NOMO-1 treated with DMSO at 0.1 percent for 48 hours (cell line): Measurements from ENCODE around the gene NDUFB8.
A peak's percentile ranks its signal among the peaks of the same experiment; 100 is the strongest.
"Not testable (repeated sequence)": the region's sequence is repeated elsewhere in the genome, so short reads cannot be mapped to it uniquely, and the experiment has no call there.

Experiments
- DNase-seq: peaks from one replicate; lab custom pipeline; 2025; ENCODE audit not compliant: unreplicated experiment; lab: John Stamatoyannopoulos, UW

The NDUFB8 gene

DNA sequence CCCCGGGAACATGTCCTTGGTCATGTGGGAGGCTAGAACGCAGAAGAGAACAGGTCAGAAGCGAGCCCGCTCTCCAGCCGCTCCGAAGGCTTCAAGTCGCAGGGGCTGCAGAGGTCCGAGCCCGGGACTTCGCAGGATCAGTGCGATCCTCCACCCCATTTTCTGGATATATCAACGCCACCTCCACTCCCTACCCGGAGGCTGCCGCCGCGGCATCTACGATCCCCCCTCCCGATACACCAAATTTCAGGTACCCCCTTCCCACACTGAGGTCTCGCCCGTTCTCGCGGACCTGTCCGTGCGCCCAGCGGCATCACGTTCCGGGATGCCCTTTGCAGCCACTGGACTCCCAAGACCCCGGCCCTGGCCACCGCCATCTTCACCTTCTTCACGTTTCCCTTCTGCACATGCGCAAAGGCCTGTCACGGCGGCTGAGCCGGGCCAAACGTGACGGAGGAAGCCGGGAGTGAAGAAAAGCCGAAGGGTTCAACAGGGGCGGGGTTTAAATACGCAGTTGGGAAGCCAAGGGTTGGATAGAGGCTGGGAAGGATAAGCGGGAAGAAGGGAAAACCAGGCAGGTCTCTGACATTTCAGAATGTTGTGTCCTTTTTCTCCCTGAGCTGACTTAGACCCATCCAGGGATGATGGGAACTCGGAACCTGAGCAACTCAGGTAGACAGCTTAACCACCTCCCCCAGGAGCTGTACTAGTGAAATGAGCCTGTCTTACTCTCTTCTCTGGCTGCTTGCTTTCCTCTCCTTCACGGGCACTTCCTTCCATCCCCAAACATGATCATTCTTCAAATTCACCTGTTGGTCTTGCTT, at the start of gene NDUFB8:
TSS of gene NDUFB8 (minus strand) at position 397 of the 824 bp plus-strand sequence. CDS start at position 377, 20 bp downstream.
- peak; percentile 40 for DNase-seq

DNA sequence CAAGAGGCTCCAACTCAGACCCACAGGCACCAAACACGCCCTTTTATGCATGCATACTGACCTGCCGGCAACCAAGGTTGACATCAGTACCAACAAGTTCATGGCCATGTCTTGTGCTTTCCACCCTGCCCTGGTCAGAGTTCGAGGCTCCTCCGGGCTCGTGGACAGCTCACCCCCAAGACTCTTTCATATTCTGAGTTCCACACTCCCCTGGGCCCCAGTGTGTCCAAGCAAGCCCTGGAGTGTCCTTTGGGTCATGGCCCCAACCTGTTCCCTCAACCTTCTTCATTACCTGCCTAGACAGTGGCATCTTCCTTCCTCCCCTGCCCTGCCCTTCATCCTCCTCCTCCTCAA, 46.6 kb upstream of the NDUFB8 start:
- DNase-seq = no peak

DNA sequence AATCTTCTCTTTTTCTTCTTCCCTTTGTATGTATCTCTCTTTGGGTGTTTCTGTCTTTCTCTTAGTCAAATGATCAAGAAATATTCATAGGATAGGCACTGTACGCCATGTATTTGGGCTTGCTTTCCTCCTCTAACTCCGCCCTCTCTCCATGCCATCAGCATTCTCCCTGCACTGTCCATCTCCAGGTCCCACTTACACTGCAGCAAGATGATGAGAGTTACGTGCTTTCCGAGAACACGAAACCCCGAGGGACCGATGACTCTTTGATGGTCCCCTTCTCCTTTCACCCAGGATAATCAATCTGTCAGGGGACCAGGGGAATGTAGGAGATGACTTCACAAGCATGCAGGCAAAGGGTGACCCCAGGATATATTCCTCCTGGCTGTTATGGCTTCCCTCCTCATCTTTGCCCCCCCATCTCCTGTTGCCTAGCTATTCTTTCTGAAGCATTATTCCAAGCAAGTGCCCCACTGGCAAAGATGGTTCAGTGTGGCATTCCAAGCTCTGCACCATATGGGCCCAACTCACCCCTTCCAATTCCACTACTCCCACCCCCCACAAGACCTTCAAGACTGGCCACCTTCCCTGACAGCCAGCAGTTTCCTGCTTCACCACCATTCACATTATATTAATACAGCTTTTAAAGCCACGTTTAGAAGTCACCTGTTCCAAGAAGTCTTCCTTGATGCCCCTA, 46.1 kb upstream of the NDUFB8 start:
- DNase-seq = no peak

DNA sequence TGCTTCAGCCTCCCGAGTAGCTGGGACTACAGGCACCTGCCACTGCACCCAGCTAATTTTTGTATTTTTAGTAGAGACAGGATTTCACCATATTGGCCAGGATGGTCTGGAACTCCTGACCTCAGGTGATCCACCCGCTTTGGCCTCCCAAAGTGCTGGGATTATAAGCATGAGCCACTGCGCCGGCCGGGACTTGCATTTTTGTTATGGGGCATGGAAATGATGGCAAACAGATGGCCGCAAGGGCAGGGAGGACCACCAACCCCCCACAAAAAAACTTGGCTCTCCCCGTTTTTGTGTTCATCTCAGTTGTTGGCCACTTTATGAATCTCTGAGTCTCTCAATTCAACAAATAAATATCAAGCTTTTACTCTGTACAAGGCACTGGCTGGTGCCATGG, 45.5 kb upstream of the NDUFB8 start:
- not testable (repeated sequence) for DNase-seq

DNA sequence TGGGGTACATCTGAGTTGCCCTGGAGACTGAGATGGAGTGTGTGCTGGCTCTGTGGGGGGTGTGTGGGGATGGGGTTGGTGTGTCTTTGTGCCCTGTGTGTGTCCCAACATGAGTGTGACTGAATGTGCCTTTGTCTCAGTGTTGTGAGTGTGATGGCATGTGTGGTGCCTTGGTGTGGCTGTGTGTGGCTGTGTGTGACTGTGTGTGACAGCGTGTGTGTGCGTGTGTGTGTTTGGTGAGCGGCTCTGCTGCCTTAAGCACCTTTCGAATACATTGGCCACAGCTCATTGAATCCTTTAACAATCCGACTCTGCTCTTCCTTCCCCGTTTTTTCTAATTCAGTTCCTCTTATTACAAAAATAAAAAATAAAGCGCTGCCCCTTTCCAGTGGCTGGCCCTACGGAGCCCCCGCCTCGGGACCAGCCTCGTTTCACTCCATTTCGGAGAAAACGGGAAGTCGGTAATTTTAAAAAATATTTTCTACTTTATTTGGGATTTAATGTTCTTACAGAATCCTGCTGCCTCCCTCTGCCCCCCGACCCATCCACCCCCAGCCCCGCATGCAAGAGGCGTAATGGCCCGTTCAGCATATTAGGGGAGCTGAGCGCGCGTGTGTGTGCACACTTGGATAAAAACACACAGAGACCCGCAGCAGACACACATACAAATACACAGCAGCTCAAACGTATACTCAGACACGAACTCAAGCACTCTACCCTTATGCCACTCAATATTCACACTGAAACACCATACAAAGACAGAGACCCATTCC, 41.6 kb upstream of the NDUFB8 start:
- no peak for DNase-seq

DNA sequence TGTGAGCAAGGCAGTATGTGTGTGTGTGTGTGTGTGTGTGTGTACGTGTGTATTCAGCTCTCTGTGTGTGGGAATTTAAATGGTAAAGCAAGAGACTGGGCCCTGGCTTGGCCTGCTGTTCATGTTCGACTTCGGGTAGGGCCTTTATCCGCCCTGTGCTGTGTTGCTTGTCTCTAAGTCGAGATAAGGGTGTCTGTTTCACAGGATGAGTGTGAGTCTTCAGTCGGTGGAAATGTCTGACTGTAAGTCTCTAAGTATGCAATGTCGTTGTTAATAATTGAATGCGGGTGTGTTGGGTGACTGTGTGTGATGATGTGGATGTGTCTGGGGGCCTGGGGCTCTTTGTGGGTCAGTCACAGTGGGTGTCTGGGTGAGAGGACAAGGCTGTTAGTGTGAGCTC, 40.8 kb upstream of the NDUFB8 start:
- no peak for DNase-seq

DNA sequence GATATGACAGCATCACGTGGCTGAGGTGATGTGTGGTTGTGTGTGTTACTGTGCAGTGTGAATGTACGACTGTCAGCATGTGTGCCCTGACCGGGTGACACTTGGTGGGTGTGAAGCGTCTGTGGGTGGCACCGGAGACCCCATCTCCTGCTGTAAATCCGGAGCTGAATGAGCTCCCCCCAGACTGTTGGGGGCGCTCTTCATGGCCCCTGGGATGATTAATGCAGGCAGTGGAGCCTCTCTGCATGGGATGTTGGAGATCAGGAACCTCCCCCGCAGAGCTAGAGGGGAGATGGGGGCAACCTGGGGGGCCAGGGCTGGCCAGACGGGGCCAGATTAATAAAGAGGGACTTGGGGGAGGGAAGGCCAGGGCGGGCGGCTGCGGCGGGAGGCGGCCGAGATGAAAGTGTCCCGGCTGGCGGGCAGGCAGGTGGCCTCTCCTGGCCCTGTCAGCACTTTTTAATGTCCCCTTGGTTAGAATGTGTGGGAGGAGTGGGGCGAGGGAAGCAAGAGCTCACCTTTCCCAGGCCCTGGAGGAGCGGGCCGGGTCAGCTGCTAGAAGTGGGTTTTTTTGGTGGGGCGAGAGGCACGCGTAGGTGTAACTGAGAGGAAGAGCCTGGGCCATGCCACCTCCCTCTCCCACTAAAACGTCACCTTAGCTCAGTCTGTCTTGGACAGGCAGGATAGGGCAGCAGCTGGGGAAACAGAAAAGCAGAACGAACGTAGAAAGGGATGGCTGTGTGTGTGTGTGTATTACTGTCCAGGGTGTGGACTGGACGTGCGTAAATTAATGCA, 40.2 kb upstream of the NDUFB8 start:
- DNase-seq = no peak

DNA sequence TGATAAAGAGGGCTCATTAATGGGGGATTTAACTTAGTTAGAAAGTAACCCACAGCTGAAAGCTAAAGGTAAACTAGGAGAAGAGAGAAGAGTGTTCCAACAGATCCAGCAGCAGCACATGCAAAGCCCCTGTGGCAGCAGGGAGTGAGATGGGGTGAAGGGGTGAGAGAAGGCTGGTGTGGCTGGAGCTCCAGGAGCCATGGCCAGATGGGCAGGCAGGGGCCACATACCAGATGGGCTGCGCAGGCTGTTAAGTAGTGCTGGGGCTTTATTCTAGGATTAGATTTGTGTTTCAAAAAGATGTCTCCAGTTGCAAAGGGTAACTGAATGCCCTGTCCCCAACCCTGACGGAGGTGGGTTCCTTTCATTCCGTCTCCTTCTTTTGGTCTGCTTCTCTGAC, 39.2 kb upstream of the NDUFB8 start:
- DNase-seq = no peak

DNA sequence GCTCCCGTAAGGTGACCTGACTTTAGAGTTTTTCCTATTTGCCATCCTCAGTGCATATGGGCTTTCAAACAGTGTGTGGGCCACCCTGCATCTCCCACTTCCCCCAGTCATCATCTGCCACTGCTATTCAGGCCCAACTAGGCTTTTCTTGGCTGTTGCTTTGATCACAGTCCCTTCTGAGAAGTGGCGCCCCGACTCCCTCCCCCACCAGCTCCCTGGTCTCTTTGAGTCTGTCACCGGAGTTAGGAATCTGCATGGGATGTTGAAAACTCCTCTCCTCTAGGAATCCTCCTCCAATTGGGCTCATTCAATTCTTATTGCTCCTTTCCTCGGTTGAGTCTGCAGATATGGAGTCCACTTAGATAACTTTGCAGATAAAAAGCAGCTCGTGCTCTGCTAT, 38.2 kb upstream of the NDUFB8 start:
- no peak for DNase-seq

DNA sequence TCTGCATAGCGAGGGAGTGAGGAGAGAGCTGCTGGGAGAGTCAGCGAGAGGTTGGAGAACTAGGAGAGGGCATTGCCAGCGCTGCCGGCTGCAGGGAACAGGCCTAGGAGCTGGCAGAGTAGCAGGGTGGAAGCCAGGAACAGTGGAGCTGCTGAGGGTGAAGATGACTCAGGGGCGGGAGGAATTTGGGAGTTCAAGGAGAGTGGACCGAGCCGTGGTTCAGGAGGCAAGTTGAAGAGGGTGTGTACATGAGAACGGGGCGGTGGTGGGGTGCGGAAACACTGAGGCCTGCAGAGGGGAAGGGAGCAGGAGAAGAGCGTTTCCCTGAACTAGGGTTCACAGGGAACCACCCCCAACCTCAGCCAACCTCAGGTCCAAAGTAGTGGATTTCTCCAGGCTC, 37.6 kb upstream of the NDUFB8 start:
- DNase-seq = no peak

DNA sequence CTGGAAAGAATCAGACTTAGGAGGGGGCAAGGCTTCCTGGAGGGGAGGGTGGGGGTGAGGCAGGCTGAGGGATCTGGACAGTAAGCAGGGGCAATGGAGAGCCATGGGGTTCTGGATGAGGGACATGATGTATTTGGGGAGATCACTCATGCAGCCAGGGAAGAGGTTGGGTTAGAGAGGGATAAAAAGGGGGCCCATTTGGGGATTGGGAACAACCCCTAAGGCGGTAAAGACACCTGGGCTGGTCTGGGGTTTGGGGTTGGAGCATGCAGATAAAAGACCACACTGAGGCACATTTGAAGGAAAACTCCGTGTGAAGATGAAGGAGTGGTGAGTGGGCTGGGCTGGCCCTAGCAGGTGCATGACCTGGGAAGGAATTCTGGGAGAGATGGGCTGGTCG, 36.9 kb upstream of the NDUFB8 start:
- DNase-seq = no peak

DNA sequence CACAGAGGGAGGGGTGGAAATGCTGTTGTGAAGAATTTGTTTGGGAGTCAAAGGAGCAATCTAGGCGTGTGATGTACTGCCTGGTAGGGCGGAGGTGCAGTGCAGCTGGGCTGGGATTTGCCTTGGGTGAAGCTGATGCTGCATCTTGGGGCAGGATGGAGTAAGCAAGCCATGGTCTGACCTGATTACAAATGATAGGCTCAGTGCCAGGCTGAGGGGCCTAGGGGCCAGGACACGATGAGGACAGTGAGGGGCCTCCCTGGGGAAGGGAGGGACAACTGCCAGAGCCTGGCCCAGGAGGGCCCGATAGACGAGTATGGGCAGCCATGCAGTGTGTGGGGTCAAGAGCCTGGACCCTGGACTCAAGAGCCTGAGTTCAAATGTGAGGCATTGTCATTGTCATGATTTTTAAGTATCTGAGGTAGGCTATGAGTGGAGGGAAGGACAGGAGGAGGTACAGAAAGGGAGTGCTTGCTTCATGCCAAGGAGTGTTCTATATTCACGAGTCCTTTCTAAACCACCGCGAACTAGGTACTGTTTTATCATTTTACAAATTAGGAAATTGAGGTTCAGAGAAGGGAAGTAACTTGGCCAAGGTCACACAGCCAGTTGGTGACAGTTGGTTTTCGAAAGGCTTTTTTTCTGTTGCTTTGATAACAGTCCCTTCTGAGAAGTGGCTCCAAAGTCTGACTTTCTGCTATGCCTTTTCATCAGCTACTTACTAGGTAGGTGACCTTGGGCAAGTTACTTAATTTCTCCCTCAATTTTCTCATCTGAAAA, 35.7 kb upstream of the NDUFB8 start:
- no peak for DNase-seq

DNA sequence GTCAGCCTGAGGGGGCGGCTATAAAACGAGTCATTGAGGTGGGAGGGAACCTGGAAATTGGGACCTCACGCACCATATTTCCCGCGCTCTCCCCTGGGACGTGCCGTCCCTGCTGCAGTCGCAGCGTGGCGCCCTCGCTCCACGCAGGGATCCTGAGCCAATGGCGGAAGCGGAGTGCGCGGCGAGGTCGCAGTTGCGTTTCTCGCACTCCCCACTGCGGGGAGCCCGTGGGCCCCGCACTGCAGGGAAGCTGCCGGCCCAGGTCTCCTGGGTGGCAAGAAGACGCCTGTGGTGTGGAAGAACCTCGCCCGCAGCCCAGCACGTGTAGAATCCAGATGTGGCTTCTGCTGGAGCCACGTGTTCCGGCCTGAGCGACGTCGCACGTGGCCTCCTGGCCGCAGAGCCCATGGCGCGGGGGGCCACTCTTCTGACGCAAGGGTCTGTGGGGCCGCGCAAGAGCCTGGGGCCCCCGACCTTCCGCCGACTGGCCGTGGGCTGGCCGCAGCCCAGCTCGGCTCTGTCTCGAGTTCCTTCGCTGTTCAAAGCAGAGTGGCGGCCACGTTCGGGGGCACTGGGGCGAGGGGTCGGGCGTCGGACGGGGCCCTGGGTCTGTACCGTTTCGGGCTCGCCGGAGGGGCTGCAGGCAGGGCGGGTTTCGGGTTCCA, 32.5 kb upstream of the NDUFB8 start:
- peak; percentile 54 for DNase-seq

DNA sequence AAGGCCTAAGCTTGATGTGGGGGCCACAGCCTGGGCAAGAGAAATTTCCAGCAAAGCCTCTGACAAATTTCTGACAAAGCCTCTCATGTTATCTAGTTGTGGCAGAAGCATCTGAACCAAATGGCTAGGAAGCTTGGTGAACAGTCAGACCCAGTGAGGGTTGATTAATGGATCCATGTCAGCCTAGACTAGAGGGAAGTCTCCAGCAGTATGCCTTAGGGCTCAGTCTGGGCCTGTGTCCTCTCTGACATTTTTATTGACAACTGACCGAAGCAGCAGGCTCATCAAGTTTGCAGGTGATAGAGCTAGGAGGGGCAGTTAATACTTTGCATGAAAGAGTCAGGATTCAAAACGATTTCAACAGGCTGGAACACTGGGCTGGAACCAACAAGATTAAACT, 31.3 kb upstream of the NDUFB8 start:
- no peak for DNase-seq

DNA sequence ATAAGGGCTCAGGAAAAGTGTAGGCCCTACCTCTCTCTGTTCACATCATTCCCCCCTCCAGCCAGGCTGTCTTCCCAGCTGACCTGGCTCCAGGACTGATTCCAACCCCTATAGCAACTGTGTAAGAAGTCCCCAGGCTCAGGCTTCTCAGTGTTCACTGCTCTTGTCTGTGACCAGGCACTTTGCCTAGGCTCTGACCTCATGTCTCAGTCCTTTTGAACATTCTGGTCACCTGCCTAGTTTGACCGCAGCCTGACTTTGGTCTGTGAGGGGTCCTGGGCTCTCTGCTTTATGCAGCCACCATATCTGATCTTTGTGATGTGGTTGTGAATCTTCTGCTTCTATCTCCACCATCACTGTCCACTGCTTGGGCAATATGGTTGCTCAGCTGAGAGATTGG, 30.6 kb upstream of the NDUFB8 start:
- no peak for DNase-seq

DNA sequence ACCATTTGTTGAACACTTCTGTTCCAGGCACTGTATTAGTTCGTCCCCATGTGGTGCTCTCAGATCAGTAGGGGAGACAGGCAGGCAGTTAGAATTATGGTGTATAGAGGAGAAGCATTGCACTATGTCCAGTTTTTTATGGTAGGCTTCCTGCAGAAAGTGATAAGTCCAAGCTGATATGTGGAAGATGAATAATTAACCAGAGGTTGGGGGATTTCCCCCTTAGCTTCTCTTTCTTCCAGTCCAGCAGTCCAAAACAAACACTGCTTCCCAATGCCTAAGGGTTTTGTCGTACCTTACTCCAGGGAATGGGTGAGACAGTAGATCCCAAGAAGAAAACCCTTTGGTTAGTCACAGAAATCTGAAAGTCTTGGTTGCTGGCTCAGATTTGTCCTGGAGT, 25.2 kb upstream of the NDUFB8 start:
- DNase-seq = no peak

DNA sequence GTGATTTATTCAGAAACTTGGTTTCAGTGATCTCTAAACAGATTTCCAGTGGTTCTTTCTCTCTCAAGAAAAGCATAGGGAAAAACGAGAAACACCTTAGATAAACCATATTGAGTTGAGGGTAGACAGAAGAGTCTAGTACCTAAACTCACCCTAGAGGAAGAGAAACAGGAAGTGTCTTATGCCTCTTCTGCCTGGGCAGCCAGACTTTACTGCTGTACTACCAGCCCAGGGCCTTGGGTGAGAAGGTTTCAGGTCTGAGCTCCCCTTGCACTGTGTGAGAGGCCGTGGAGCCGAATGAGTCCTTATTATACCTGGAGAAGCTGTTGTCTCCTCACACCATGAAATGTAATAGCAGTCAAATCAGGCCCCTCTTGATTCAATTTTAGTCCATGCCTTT, 24.3 kb upstream of the NDUFB8 start:
- DNase-seq = peak; percentile 15

DNA sequence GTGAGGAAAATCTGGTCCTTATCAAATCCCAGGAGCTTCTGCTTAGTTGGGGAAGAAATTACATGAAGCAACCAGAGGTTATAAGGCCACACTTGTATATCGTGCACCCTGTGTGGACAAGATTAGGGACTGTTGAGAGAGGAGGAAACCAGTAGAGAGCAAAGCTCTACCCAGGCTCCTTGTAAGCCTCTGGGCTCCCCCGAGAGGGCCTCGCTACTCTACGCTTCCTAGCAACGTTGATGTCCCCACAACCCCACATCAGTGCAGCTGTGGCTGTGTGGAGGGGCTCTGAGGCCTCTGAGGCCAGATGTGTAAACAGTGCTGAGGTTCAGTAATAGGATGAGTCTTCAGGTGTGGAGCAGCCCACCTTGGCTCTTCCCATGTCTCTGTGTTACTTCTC, 22.1 kb upstream of the NDUFB8 start:
- no peak for DNase-seq

DNA sequence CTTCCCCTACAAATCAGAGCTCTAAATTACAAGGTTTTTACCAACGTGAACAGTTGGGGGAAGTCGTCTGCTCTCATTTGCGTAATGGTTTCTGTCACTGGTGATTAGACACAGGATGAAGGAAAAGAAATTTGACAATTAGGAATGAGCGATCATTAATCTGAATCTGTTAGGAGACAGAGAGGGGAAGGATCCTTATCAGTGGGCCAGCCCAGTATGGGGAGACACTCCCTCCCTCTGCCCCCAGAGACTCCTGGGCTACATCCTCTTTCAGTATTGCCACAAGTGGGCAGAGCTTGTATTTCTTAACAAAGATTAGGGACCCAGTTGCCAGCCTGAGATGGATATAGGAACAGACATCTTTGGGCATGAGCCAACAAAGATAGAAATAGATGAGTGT, 21.5 kb upstream of the NDUFB8 start:
- DNase-seq = peak; percentile 62

DNA sequence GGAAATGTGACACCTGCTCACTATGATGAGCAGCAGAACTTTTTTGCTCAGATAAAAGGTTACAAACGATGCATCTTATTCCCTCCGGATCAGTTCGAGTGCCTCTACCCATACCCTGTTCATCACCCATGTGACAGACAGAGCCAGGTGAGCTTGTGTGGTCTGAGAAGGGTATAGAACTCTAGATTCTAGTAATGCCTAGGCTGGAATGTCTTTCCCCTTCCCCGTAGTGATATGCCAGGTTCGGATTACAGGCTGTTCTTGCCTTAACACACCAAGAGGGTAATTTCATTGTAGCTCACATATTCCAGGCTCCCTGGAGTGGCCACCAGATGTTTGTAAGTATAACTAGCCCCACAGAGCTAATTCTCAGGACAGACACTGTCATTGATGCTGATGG, 15.3 kb upstream of the NDUFB8 start:
- DNase-seq = no peak
